Stimulated activated CD8-positive, alpha-beta memory T cell treated with anti-CD3 and anti-CD28 coated beads, Interleukin-7, amount 100 ng/mL, for 4 hours (primary cell): Measurements from ENCODE around the gene GAP43.

Experiments used
- DNase-seq, 2 donors: peaks; one replicate each; pipeline ENCODE4 v3.0.0-alpha.2; 2020; ENCODE audit warnings: low read depth in 2 of 2

Gene GAP43

DNA sequence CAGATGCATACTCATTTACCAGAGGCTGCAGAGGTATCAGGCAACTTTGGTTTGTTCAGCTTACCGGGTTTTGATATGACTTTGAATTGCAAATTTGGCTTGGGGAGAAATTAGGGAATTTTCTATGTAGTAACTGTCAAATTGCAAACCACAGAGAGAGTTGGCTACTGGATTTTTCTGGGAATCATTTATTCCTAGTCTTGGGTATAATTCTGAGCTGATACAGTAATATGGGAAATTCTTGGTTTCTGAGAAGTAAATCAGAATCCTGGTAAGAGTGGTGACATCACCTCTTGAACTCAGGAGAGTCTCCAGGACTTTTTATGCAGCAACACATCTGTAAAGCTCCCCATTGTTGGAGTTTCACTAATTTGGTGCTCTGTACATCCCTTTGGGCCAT, 39.0 kb downstream of the GAP43 start:
- no peak for DNase-seq

DNA sequence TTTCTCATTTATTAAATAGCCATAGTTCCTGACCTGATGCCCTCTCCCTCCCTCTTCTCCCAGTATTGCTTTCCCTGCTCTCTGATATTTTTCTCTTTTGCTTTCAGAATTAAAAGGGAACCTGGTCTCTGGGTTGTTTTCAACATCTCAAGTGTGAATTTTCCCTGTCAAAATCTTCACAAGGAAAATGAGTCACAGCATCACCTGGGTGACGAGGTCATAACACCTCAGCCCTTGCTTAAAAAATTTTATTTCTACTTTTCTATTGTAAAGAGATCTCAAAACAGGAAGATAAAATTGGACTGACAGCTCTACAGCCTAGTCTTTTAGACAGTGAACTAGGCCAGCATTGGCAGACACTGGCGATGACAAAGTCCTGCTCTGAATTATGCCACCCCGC, 40.1 kb downstream of the GAP43 start:
- no peak for DNase-seq

DNA sequence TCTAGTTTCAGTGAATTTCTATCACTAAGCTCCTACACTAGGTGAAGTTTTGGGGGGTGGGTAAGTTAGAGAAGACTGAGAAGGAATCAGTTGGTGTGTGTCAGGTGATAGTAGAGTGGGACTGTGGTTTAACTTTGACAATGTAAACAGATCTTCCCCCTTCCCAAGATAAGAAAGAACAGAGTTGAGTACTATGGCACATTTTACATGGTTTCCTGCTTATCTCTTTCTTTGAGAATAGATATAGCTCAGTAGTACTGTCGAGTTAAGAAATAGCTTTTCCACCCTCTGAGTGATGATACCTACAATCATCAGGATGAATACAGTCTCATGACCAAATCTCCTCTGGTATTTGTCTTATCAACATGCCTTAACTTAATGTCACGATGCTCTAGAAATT, 42.8 kb downstream of the GAP43 start:
- DNase-seq = no peak

DNA sequence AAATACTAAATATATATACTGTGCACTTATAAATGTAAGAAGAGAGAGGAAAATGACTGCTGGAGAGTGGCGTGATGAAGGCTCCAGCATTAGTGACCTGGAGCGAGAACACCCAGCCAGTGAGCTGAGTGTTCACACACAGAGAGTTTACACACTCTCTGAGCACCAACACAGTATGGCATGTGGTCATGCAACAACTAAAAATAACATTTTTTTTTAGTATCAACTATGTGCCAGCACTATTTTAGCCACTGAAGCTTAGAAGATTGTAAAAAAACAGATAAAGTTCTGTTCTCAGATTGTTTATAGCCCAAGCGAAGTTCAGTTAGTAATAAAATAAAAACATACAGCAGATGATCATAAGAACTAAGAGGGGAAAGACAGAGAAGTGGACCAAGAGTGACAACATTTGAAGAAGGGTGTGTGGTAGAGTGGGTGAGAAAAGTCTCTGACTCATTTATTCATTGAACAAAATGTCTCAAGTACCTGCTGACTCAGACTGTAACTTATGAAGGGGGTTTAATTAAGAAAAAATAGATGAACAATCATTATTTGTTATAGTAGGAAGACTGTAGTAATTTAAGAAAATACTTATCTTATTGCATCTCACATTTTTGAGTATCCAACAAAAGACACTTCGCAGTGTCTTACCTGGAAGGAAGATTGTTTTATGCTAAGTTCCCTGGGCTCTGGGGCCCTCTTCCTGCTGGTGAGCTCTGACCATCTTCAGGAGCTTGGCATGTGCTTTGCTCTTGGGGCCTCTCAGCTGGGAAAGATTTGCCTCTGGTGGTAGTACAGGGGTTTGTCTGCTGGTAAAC, 43.8 kb downstream of the GAP43 start:
- DNase-seq = no peak

DNA sequence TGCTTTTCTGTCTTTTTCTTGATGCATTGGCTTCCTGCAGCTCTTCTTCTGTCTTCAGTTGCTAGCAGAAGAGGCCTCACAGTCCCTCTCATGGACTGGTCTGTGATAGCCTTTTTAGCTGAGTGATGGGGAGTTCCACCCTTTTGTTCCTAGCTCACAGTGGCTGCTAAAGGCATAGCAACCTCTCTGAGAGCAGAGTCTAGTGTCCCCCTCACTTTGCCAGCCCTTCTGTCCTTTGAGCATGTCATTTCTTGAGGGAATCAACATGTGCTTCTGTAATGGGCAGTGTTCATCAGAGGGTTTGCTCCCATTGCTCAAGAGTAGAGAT, 44.4 kb downstream of the GAP43 start:
- no peak for DNase-seq

DNA sequence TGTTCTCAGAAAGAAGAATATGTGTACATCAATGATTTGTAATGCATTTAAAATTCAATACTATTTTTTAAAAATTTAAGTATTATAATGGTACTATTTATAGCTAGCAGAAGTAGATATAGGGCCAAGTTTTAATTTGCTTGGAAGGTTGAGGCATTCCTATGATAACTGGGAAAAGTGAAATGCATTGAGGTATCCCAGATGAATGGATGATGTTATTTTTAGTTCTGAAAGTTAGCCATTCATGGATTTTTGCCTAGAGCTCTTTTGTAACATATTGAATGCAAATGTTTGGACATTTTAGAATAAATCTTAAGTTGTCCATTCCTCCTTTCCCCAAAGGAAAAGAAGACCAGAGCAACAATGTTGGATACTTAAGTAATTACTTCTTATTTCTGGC, 47.6 kb downstream of the GAP43 start:
- no peak for DNase-seq

DNA sequence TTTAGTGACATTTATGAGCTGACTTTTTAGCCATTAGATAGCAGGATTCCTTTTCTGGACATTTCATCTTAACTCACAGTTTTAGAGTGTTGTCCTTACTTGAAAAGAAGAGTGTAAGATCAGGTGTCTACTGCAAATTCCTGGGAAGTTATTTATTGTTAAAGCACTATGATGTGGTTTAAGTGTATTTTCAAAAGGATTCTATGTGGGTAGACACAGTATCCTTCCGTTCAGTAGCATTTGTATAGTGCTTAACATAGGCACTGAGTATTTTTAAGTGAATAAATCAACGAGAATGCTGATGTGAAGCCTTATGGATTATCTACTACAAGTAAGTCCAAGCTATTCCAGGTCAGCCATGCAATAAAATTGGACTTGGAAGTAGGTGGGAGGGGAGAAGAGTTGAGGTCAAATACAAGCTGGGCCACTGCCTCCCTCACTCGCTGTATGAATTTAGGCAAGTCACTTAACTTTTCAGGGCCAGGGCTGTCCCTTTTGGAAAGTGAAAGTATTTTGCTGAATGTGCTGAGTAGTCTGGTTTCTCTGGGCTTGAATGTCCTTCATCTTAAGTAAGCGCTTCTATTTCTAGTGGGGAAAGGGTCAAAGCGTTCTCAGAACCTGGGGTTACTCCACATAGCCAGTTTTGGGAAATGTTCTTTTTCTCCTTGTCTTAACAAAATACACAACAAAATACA, 48.6 kb downstream of the GAP43 start:
- no peak for DNase-seq

DNA sequence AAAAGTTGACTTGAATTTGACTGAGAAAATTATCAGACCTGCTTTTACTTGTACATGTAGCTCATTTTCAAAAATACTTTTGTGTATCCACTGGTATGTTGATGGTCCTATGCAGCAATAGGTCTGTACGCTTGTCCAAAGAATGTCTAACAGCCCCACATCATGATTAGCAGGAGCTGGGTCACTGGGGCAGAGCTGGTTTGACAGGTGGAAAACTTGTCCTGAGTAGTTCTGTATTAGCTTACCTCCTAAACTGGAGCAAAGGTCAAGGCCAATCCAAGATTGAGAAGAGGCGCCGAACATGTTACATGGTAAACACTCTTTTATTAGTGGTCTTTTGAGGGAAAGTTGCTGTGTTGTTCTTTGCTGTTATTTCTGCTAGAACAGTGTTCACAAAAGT, 50.6 kb downstream of the GAP43 start:
- no peak for DNase-seq

DNA sequence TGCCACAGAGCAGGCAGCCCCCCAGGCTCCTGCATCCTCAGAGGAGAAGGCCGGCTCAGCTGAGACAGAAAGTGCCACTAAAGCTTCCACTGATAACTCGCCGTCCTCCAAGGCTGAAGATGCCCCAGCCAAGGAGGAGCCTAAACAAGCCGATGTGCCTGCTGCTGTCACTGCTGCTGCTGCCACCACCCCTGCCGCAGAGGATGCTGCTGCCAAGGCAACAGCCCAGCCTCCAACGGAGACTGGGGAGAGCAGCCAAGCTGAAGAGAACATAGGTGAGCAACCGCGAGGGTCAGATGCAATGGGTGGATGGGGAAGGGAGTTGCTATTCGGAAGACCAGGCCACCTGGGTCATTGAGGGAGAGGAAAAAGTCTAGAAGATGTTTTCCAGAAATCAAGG, 53.0 kb downstream of the GAP43 start:
- DNase-seq = no peak

DNA sequence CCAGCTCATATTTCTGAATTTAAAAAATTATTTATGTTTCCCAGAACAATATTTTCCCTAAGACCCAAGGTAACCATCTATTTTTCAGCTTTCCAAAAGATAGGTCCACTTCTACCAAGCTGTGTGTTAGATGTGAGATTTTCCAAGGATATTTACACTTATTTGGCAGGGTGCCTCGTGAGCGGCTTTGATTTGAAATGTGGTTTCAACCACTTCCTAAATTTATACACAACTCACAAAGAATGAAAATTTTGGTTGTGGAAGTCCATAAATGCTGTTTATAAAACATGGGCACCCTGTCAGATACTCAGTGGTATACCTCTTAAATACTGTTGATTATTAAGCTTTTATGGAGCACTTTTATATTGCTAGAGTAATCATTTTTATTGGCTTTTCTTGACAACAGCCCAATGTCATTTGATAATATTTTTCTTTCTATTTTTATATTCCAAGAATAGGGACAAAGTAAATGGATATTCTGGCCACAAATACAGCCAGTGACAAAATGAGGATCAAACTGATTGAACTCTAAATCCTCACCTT, 57.6 kb downstream of the GAP43 start:
- no peak for DNase-seq

DNA sequence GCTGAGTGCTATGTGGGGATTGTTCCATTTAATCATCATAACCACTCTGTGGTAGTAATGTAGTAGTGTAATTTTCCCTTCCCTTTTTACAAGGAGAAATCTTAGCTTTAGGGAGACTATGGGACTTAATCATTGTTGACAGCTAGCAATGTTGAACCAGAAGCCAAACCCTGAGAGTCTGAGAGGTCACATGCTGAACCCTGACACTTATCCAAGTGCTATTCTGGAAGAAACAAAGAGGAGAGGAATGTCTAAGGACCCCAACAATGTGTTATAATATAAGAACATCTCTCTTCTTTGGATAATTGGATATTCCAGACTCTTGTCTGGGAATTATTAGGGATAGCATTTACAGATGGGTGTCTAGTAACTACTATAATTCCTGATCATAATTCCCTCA, 58.4 kb downstream of the GAP43 start:
- no peak for DNase-seq

DNA sequence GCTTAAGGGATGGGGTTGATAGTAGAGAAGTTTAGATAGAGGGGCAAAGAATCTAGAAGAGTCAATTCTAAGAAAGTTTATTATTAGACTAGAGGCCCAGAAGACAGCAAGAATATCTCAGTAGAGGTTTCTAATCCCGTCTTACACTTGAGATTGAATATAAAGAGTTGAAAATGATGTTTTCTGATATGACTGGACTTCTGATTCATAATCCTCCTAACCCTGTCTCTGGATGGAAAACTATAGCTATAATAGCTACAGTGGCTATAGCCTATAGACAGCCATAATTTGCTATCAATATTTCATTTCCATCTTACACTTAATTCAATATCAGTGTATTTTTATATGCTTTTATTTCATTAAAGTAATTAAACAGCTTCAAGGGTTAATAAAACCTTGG, 60.0 kb downstream of the GAP43 start:
- DNase-seq = no peak

DNA sequence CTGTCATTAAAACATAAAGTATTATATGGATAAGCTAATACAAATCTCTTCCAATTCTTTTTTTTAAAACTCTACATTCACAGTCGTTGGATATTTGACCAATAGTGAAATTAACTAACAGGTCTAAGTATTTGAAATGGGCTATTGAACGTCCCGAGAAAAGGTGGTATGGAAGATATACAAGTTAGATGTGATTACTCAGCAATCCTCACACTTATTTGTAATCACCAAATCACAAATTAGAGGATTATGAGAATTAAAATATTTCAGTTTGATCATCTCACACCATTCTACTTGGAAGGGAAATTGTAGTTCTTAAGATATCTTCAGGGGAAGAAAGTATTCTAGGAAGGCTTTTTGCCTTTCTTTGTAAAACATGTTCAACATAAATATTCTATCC, 60.5 kb downstream of the GAP43 start:
- DNase-seq = no peak

DNA sequence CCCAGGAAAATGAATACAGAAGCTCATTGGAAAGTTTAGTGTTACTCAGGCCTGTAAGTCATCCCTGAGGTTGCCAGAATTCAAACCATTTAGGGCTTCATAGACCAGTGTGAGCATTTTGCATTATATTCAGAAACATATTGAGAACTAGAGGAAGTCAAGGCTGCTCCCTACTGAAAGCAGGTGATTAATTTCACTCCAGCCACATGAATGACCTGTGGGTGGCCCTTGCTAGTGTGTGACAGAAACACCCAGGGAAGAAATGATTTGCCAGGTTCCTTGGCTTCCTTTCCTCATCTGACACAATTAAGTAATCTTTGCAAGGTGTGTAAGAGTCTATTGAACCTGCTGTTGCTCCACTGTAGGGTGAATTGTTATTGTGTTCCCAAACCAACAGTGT, 61.8 kb downstream of the GAP43 start:
- no peak for DNase-seq

DNA sequence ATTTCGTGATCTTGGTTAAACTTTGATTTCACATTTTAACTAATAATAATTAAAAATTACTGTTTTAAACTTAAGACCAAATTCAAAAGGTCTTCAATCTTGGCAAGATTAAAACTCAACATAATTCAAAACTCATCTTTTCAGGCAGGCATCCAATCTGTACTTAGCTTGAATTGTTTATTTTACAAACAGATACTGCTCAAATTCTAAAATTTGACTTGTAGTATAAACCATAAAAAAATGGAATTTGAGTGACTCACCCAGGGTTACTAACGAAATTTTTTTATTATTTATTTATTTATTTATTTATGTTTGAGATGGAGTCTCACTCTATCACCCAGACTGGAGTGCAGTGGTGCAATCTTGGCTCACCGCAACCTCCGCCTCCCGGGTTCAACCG, 64.4 kb downstream of the GAP43 start:
- DNase-seq = no peak

DNA sequence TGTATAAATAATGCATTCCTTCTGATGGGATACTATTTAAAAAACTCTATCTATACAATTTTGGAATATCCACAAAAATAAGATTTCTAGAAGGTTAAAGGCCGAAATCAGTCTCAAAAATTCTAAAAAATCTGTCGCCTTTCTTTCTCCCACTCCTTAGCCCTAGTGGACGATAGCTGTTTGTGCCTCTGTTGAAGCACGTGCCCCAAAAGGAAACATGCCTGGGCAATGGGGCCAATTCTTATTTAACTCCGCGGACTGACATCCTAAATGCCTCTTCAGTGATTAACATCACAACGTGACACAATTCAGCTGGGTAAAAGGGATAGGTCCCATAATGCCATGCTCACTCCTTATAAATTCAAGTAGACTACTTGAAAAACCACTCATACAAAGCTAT, 65.1 kb downstream of the GAP43 start:
- DNase-seq = no peak

DNA sequence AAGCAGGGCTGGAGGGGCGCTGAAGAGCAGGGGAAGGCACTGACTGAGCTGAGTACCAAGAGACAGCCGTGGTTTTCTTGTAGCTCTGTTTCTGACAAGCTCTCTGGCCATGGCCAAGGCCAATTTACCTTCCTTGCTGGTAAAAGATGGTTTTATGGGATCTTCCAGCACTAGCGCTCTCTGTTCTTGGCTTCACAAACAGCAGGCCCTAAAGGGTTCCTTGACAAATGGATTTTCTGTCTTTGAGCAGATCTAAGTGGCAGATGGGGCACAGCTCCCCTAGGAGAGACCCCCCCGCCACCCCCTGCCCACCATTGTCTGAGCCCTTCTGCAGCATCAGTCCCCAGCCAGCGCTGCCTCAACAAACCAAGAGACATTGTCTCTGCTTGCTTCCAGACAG, 66.6 kb downstream of the GAP43 start:
- DNase-seq = no peak

DNA sequence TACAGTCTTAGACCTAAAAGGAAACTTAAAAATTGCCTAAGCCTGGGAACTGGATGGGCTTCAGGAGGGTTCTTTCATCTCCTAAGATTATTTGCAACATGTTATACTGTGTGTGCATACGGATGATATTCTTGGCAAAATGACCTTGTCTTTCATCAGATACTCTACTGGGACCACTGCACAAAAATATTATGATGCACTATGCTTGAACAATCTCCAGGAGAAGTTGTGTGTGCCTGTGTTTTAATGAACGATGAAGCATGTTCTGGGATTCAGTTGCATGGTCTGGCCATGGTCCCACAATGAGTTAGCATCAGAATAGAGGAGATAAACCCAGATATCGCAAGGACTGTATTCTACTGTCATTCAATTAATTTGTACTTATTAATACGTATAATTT, 68.7 kb downstream of the GAP43 start:
- DNase-seq = no peak

DNA sequence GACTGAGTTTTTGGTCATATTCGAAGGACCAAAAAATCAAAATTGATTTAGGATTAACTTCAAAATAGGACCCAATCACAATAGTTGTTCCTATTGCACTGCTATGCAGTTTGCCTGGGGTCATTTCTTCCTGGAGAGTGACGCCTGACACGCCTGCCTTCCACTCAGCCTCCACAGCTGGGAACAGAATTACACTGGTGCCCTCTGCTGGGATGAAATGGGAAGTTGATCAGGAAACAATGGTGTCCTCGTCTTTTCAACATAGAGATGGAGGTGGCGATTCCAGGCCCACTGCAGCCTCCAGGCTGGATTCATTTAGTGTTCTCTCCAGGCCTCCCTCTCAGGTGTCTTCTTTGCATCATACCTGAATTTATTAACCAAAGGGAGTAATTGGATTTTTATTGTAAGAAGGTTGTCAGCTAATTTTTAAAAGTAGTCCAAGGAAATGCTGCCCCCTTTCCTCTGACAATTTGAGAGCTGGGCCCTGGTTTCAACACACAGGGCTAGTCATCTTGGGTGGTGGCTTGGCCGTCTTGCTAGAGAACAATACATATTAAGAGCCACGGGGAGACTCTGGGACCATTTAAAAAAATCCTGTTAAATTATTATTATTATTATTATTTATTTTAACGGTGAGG, 69.7 kb downstream of the GAP43 start:
- peak; percentile 21 to 31 for DNase-seq

DNA sequence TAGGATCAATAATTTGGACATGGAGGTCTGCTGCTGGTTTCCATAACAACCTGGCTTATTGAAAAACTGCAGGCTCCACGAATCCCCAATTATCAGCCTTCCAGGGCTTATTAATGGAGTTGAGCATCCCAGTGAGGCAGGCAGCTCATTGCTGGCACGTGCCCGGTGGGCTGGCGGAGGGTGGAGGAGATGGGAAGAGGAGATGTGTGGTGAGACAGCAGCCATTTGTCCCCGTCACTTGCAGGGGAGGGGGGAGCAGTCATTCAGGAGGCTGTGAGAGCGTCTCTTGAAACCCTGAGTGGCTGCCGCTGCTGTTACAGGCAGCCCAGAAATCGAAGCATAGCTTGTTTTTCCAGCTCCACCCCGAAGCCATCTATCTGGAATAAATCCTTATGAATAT, 70.6 kb downstream of the GAP43 start:
- no peak for DNase-seq

DNA sequence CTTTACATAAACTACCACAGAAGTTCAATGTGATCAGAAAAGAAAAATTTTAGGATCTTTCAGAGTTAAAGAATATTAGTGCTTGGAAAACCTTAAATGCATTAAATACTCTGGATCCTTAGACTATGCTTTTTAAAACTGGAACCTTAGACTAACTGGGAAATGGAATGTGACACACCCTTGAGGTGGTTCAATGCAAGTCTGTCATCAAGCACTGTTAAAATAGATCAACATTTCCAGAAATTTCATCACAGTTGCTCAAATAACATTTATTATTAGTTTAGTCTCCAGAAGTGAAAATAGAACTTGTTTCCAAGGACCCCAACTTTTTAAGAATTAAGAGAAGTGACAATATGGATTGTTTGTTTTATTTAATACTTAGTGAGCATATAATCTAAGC, 71.8 kb downstream of the GAP43 start:
- no peak for DNase-seq

DNA sequence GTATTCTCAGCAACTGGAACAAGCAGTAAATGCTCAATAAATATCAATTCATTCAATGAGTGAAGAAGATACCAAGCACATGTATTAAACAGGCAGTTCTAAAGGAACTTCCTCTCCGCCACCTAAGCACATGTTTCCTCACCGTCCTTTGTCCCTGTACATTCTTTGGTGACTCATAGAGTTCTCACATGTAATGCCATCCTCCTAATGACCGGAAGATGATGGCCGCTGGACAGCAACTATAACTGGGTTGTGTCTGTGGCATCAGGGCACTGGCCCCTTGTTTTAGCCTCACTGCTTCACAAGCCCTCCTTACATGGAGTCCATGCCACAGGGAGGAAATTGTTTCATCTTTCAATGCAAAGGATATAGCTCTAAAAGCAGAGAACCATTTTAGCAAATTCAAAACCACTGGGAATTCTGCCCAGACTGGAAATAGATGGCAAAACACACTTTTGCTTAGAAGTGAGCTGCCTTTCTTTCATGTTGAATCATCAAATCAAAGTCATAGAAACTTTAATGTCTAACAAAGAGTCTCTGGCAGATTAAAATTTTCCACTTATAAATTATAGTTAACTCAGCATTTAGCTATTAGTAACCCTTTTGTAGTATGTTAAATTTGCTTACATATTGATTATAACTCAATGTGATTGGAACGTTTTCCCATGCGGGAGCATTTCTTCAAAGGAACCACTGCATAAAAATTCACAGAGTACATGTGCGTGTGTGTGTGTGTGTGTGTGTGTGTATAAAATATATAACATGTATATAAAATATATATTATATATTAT, 74.1 kb downstream of the GAP43 start:
- no peak for DNase-seq
